Measurements from ENCODE around the gene SLC6A4. TPM values are rescaled to one million over a fixed set of nuclear protein-coding genes. Genes with fewer than 3 reads are reported as not detected.

Gene SLC6A4
- total RNA-seq, 1 experiment from 2014 or later: 0.02 TPM

DNA sequence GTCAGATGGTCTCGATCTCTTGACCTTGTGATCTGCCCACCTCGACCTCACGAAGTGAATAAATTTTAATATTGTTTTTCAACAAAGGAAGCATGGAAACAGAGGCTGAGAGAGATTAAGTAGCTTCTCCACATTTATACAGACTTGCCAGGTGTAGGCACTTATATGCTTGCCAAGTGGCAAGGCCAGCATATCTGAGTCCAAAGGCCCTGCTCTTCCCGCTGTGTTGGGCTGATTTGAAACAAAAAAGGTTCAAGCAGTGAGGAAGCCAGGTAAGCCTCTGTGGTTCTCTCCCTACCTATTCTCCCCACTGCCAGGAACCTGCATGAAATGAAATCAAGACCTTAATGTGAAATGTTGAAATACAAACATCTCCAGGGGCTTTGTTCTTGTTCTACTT is 7.5 kb upstream of the SLC6A4 start:
- H3K14ac ChIP-seq (ENCODE audit: insufficient read depth, low read length): no peak overlapping the region
- no peak overlapping the region for H3K56ac ChIP-seq (ENCODE audit: insufficient read length, low read depth, low read length)
- no peaks in the 10 kb centered on the region; the same call in 1 of the 2 replicates for H3K27me3 ChIP-seq (ENCODE audit: insufficient read depth, low read length)
- no peaks in the 10 kb centered on the region for H3K23me2 ChIP-seq (ENCODE audit: insufficient read length, low read depth, low read length, poor library complexity, severe bottlenecking)
- H3K27ac Mint-ChIP-seq: no peak overlapping the region
- H4K5ac ChIP-seq (ENCODE audit: insufficient read length, low read depth, low read length): no peak overlapping the region
- no peak overlapping the region for H3K27ac ChIP-seq (ENCODE audit: insufficient read length, low read depth, low read length)
- peaks cover 7 to 13% (median 7%) of the 10 kb centered on the region in 3 experiments; a peak in 6 of 7 replicates for H3K36me3 Mint-ChIP-seq (ENCODE audit: insufficient read depth in 1 of 3, low read depth in 3 of 3)
- H3K4ac ChIP-seq (ENCODE audit: low read depth, low read length): no peak overlapping the region
- H4K8ac ChIP-seq (replicated peaks; ENCODE audit: insufficient read length, low read depth, low read length): no peak overlapping the region
- no peak overlapping the region for H3K4me3 Mint-ChIP-seq
- WGBS (ENCODE audit: extremely low coverage, insufficient read length, low lambda C conversion rate): no CpG with 5 or more reads among the region's 4 CpGs
- no peaks in the 10 kb centered on the region for H3K79me2 ChIP-seq (ENCODE audit: insufficient read depth, low read length)
- H2BK120ac ChIP-seq (ENCODE audit: low read depth, low read length, poor library complexity, severe bottlenecking): no peak overlapping the region
- H3K4me1 ChIP-seq (ENCODE audit: insufficient read depth, low read length): no peaks in the 10 kb centered on the region
- H3K79me1 ChIP-seq (ENCODE audit: insufficient read depth, low read depth, low read length, poor library complexity, severe bottlenecking): no peaks in the 10 kb centered on the region
- H2BK15ac ChIP-seq (ENCODE audit: low read depth, low read length): no peak overlapping the region
- H4K91ac ChIP-seq (ENCODE audit: insufficient read length, low read depth, low read length): no peak overlapping the region
- peaks cover 22% of the 10 kb centered on the region for H3K27me3 Mint-ChIP-seq (ENCODE audit: low read depth)
- H2AK5ac ChIP-seq (ENCODE audit: insufficient read length, low read length): no peak overlapping the region
- no peak overlapping the region for H2BK12ac ChIP-seq (ENCODE audit: insufficient read length, low read depth, low read length)
- H3K23ac ChIP-seq (ENCODE audit: insufficient read length, low read depth, low read length): no peak overlapping the region
- no peak overlapping the region for H3K9ac ChIP-seq (ENCODE audit: extremely low read depth, insufficient read length, low read length)
- H4K20me1 ChIP-seq (ENCODE audit: control insufficient read depth, insufficient read depth, insufficient read length): no peaks in the 10 kb centered on the region
- TF ChIP-seq, protein P1, sequence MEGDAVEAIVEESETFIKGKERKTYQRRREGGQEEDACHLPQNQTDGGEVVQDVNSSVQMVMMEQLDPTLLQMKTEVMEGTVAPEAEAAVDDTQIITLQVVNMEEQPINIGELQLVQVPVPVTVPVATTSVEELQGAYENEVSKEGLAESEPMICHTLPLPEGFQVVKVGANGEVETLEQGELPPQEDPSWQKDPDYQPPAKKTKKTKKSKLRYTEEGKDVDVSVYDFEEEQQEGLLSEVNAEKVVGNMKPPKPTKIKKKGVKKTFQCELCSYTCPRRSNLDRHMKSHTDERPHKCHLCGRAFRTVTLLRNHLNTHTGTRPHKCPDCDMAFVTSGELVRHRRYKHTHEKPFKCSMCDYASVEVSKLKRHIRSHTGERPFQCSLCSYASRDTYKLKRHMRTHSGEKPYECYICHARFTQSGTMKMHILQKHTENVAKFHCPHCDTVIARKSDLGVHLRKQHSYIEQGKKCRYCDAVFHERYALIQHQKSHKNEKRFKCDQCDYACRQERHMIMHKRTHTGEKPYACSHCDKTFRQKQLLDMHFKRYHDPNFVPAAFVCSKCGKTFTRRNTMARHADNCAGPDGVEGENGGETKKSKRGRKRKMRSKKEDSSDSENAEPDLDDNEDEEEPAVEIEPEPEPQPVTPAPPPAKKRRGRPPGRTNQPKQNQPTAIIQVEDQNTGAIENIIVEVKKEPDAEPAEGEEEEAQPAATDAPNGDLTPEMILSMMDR (conservative IDR thresholded peaks at IDR 0.05): no peak
- DNase-seq: no peak
- no peak overlapping the region for H3K4me2 ChIP-seq (ENCODE audit: insufficient read depth, insufficient read length, low read length)
- H3K18ac ChIP-seq (ENCODE audit: insufficient read length, low read depth, low read length): no peak overlapping the region
- H2AFZ ChIP-seq (ENCODE audit: low read length): no peak overlapping the region
- H3T11ph ChIP-seq (ENCODE audit: low read length): no peak overlapping the region
- H3K9me3 ChIP-seq (ENCODE audit: control insufficient read depth, low read depth, low read length): no peaks in the 10 kb centered on the region
- H3K4me1 Mint-ChIP-seq: peaks cover 14 to 20% of the 10 kb centered on the region in 2 experiments
- H2BK5ac ChIP-seq (ENCODE audit: insufficient read length, low read length): no peak overlapping the region
- H2BK20ac ChIP-seq (ENCODE audit: low read depth, low read length, poor library complexity, severe bottlenecking): no peak overlapping the region
- peaks cover 9 to 11% of the 10 kb centered on the region in 2 experiments for H3K9me3 Mint-ChIP-seq

All from H9 (cell line).